H1 (cell line): ENCODE measurements around the gene ATP1A1. TPM values are rescaled to one million over a fixed set of nuclear protein-coding genes. Genes with fewer than 3 reads are reported as not detected.

Experiments used
- CTCF ChIA-PET: fragments of 300-600 bp; sonication (Branson Sonifier 250); formaldehyde crosslinking; loops from one replicate; lab custom pipeline; 2021; ENCODE audit not compliant: partially characterized antibody; lab: Charles Lee
- POLR2A ChIA-PET: fragments of 300-600 bp; sonication (Branson Sonifier 250); formaldehyde crosslinking; loops from one replicate; lab custom pipeline; 2021; ENCODE audit warnings: inconsistent platforms; ENCODE audit not compliant: partially characterized antibody; lab: Charles Lee
- DNase-seq, 2 experiments: peaks; one replicate each; pipeline versions ENCODE4 v3.0.0 to v3.0.0-alpha.2; 2010 to 2022; ENCODE audit warnings: low spot score in 2 of 2, low read depth in 1 of 2, mixed read lengths in 1 of 2
- FAIRE-seq: peaks from 2 replicates; lab custom pipeline; 2011; peaks lifted over from hg19 to GRCh38; lab: Jason Lieb, UNC
- H2AFZ ChIP-seq: 2 replicates; pipeline ENCODE4 v1.8.1; 2012; ENCODE audit warnings: low read length, inconsistent platforms
- H2AK5ac ChIP-seq: 2 replicates; pipeline ENCODE4 v1.6.1; 2013; ENCODE audit warnings: low read depth, low read length
- H2BK120ac ChIP-seq: replicated peaks from 2 replicates; pipeline ENCODE3; 2013; ENCODE audit warnings: low read depth, low read length, inconsistent platforms
- H2BK12ac ChIP-seq: 2 replicates; pipeline ENCODE4 v1.6.1; 2013; ENCODE audit warnings: low read depth, low read length
- H2BK15ac ChIP-seq: 2 replicates; pipeline ENCODE4 v1.6.1; 2013; ENCODE audit warnings: low read length
- H2BK20ac ChIP-seq: 2 replicates; pipeline ENCODE4 v1.6.1; 2013; ENCODE audit warnings: low read length
- H2BK5ac ChIP-seq: 2 replicates; pipeline ENCODE4 v1.6.1; 2013; ENCODE audit warnings: low read depth, low read length
- H3K14ac ChIP-seq: 2 replicates; pipeline ENCODE4 v1.6.1; 2013; ENCODE audit warnings: inconsistent platforms; ENCODE audit not compliant: insufficient read length
- H3K18ac ChIP-seq: 2 replicates; pipeline ENCODE4 v1.6.1; 2013; ENCODE audit warnings: low read length; ENCODE audit errors: extremely low read depth
- H3K23ac ChIP-seq: 2 replicates; pipeline ENCODE4 v1.6.1; 2013; ENCODE audit warnings: inconsistent platforms; ENCODE audit not compliant: insufficient read length
- H3K23me2 ChIP-seq: 2 replicates; pipeline ENCODE4 v1.6.1; 2013; ENCODE audit warnings: low read depth, low read length
- H3K27ac ChIP-seq: 2 replicates; pipeline ENCODE4 v1.6.1; 2011; ENCODE audit warnings: low read depth, low read length, inconsistent platforms
- H3K27me3 ChIP-seq, 4 experiments: replicated peaks in 1 of 4; 1 replicate in 1 of 4; 2 replicates in 3 of 4; pipeline versions ENCODE4 v1.6.1 to v1.8.1; 2011 to 2013; ENCODE audit warnings: low read length in 3 of 4, mild to moderate bottlenecking in 3 of 4, inconsistent platforms in 2 of 4, mixed read lengths in 2 of 4, moderate library complexity in 1 of 4; ENCODE audit not compliant: control insufficient read depth in 3 of 4, insufficient read depth in 3 of 4; ENCODE audit errors: extremely low read depth in 1 of 4
- H3K36me3 ChIP-seq, 4 experiments: 2 replicates each; pipeline versions ENCODE4 v1.6.1 to v1.8.1; 2011 to 2013; ENCODE audit warnings: mild to moderate bottlenecking in 4 of 4, low read length in 3 of 4, moderate library complexity in 2 of 4, control low read depth in 1 of 4, inconsistent platforms in 1 of 4; ENCODE audit not compliant: insufficient read depth in 4 of 4, control insufficient read depth in 2 of 4
- H3K4ac ChIP-seq: replicated peaks from 2 replicates; pipeline ENCODE3; 2013; ENCODE audit warnings: low read length, low read depth, mixed read lengths, inconsistent platforms; ENCODE audit not compliant: insufficient read length
- H3K4me1 ChIP-seq, 4 experiments: replicated peaks in 1 of 4; 1 replicate in 1 of 4; 2 replicates in 3 of 4; pipeline versions ENCODE4 v1.6.1 to v1.8.1; 2011 to 2013; ENCODE audit warnings: low read length in 3 of 4, inconsistent platforms in 2 of 4, mixed read lengths in 1 of 4; ENCODE audit not compliant: insufficient read depth in 4 of 4, control insufficient read depth in 3 of 4
- H3K4me2 ChIP-seq, 2 experiments: 2 replicates each; pipeline versions ENCODE4 v1.6.1 to v1.8.1; 2011 to 2013; ENCODE audit warnings: low read depth in 2 of 2, low read length in 2 of 2, control low read depth in 1 of 2, inconsistent platforms in 1 of 2, mild to moderate bottlenecking in 1 of 2; ENCODE audit not compliant: insufficient read depth in 1 of 2
- H3K4me3 ChIP-seq, 4 experiments: fragments of 200-600, 300-600 bp in 1 of 4; sonication (generic), shearing (Covaris generic), sonication (Bioruptor Twin) in 1 of 4; 2 replicates each; pipeline versions ENCODE4 v1.5.1 to v1.8.1; 2011 to 2016; ENCODE audit warnings: low read length in 4 of 4, low read depth in 3 of 4, control low read depth in 2 of 4, inconsistent platforms in 2 of 4, mild to moderate bottlenecking in 2 of 4, mixed read lengths in 1 of 4, moderate library complexity in 1 of 4; ENCODE audit not compliant: insufficient read depth in 2 of 4; ENCODE audit errors: extremely low read depth in 1 of 4
- H3K56ac ChIP-seq: replicated peaks from 2 replicates; pipeline ENCODE3; 2013; ENCODE audit warnings: low read depth, mild to moderate bottlenecking, mixed read lengths, low read length, inconsistent platforms; ENCODE audit not compliant: insufficient read length
- H3K79me1 ChIP-seq: 2 replicates; pipeline ENCODE4 v1.6.1; 2013; ENCODE audit warnings: low read depth, low read length, control low read depth
- H3K79me2 ChIP-seq, 2 experiments: 2 replicates each; pipeline versions ENCODE4 v1.6.1 to v1.8.1; 2012 to 2013; ENCODE audit warnings: low read length in 2 of 2, mild to moderate bottlenecking in 2 of 2, inconsistent platforms in 1 of 2; ENCODE audit not compliant: insufficient read depth in 2 of 2, control insufficient read depth in 1 of 2
- H3K9ac ChIP-seq, 4 experiments: replicated peaks in 1 of 4; 1 replicate in 1 of 4; 2 replicates in 3 of 4; pipeline versions ENCODE4 v1.6.1 to v1.8.1; 2011 to 2013; ENCODE audit warnings: low read depth in 3 of 4, low read length in 3 of 4, control low read depth in 2 of 4, mild to moderate bottlenecking in 2 of 4, moderate library complexity in 2 of 4, inconsistent platforms in 1 of 4; ENCODE audit errors: extremely low read depth in 1 of 4
- H3K9me3 ChIP-seq, 2 experiments: 2 replicates each; pipeline versions ENCODE4 v1.6.1 to v1.8.1; 2012 to 2013; ENCODE audit warnings: mild to moderate bottlenecking in 2 of 2, moderate library complexity in 2 of 2, control low read depth in 1 of 2, inconsistent platforms in 1 of 2, low read depth in 1 of 2, low read length in 1 of 2, mixed read lengths in 1 of 2; ENCODE audit not compliant: insufficient read depth in 2 of 2
- H4K20me1 ChIP-seq, 2 experiments: replicated peaks in 1 of 2; 2 replicates each; pipeline versions ENCODE3 to v1.8.1; 2011 to 2013; ENCODE audit warnings: inconsistent platforms in 2 of 2, low read length in 2 of 2, mild to moderate bottlenecking in 1 of 2; ENCODE audit not compliant: insufficient read depth in 2 of 2, control insufficient read depth in 1 of 2
- H4K5ac ChIP-seq: 2 replicates; pipeline ENCODE4 v1.6.1; 2013; ENCODE audit warnings: low read length, low read depth, mixed read lengths, inconsistent platforms; ENCODE audit not compliant: insufficient read length
- H4K8ac ChIP-seq: 2 replicates; pipeline ENCODE4 v1.8.0; 2013; ENCODE audit warnings: mild to moderate bottlenecking, moderate library complexity, low read length, inconsistent platforms; ENCODE audit not compliant: insufficient read depth; ENCODE audit errors: extremely low read depth
- H4K91ac ChIP-seq: replicated peaks from 2 replicates; pipeline ENCODE3; 2013; ENCODE audit warnings: low read length, mixed read lengths, inconsistent platforms; ENCODE audit not compliant: insufficient read length
- NRF1 ChIP-seq: IDR thresholded peaks from 2 replicates; pipeline ENCODE4 v1.6.1; 2011; ENCODE audit warnings: mild to moderate bottlenecking, low read depth, low read length, improper control_type of control experiment
- SIRT6 ChIP-seq: IDR thresholded peaks from one replicate; pipeline ENCODE4 v1.7.1; 2012; ENCODE audit warnings: low read length, inconsistent platforms
- TCF12 ChIP-seq: IDR thresholded peaks from 2 replicates; pipeline ENCODE4 v1.6.1; 2011; ENCODE audit warnings: low read depth, mild to moderate bottlenecking, low read length
- WGBS, 2 experiments: shearing (Covaris generic) in 1 of 2; methylation state at CpG; one replicate each; pipeline versions ENCODE4 v1.1.6 to v1.1.7; 2013 to 2015; ENCODE audit warnings: low lambda C conversion rate in 2 of 2, mixed read lengths in 2 of 2, inconsistent platforms in 1 of 2, low coverage in 1 of 2, missing lambda C conversion rate in 1 of 2; ENCODE audit not compliant: insufficient replicate concordance in 2 of 2, insufficient coverage in 1 of 2, insufficient read length in 1 of 2; ENCODE audit errors: extremely low coverage in 1 of 2, missing lambda C conversion rate in 1 of 2; 5-methylcytosine and 5-hydroxymethylcytosine counted together
- polyA plus RNA-seq, 7 experiments: library from polyadenylated mRNA; depleted of rRNA in 3 of 7; stranded (reverse) in 5 of 7; unstranded in 2 of 7; fragments of >200 nt in 5 of 7; fragments of 200-250 nt in 2 of 7; gene quantifications; 1 replicate in 5 of 7; 2 replicates in 1 of 7; 4 replicates in 1 of 7; pipeline versions ENCODE4 v1.2.1 to v1.2.3, GENCODE V29; 2011 to 2013; ENCODE audit warnings: missing spikeins in 2 of 7, mixed read lengths in 2 of 7
- total RNA-seq: library from RNA; stranded (reverse); fragmentation: NEBNext Ultra II Directional; extraction: Animal tissue kit (Norgen Biotek cat#: 25700); gene quantifications from 2 replicates; pipeline ENCODE4 v1.2.1, GENCODE V29; 2021

The ATP1A1 gene
- total and polyA plus RNA-seq, 2 of the 8 experiments (the other 6 are each of a cell fraction or from before 2014, with no cell fraction given), result 222 to 325 TPM

- Histone ChIP-seq H3K4ac (no peak overlapping the region), H2BK5ac (no peak overlapping the region), H3K79me2 (no peaks in the 10 kb centered on the region), H3K9ac (no peak overlapping the region), H3K27me3 (no peaks in the 10 kb centered on the region), H2BK12ac (no peak overlapping the region), H3K56ac (no peak overlapping the region), H4K91ac (no peak overlapping the region), H3K18ac (no peak overlapping the region), H3K4me3 (no peak overlapping the region), H2AFZ (no peak overlapping the region), H3K36me3 (no peaks in the 10 kb centered on the region), H3K14ac (no peak overlapping the region), H4K20me1 (no peaks in the 10 kb centered on the region), H3K4me2 (no peak overlapping the region), H3K27ac (no peak overlapping the region), H4K8ac (no peak overlapping the region), H3K79me1 (no peaks in the 10 kb centered on the region), H2BK15ac (no peak overlapping the region), H3K4me1 (peaks cover 0 to 2% (median under 1%) of the 10 kb centered on the region in 4 experiments; a peak in 1 of 7 replicates), H2BK20ac (no peak overlapping the region), H4K5ac (no peak overlapping the region), H3K9me3 (no peaks in the 10 kb centered on the region), H2AK5ac (no peak overlapping the region), H3K23me2 (no peaks in the 10 kb centered on the region), H2BK120ac (no peak overlapping the region), H3K23ac (no peak overlapping the region)
- ChIA-PET POLR2A (no interaction called here), CTCF (no interaction called here)
- no peak for FAIRE-seq
- no peak for DNase-seq
- 87% methylated on average over 9 of the region's 9 CpGs; no CpG with 5 or more reads in 1 of the 2 experiments for WGBS, 2 experiments
- no peak for TF ChIP-seq SIRT6
- no peak for TF ChIP-seq NRF1
- TF ChIP-seq TCF12, result no peak
Measured at GRCh38 chr1:116329524-116330341, 43.3 kb upstream of the ATP1A1 start.
